ENCODE results near the gene MYO3B.

The MYO3B gene

DNA sequence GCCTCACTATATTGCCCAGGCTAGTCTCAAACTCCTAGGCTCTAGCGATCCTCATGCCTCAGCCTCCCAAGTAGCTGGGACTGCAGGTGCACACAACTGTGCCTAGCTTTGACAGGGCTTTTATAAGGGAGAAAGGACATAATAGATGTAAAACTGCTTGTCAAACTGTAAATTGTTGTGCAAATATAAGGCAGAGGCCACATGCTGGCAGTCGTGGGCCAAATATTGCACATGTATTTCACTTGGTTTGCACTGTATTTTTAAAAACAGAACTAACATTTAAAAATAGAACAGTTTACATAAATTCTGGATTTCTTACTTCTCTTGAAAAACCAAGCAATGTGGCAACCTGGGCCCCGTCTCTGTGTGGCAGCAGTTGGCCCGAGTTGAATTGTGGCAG, 31.2 kb upstream of the MYO3B start:
- TF ChIP-seq, protein P1, sequence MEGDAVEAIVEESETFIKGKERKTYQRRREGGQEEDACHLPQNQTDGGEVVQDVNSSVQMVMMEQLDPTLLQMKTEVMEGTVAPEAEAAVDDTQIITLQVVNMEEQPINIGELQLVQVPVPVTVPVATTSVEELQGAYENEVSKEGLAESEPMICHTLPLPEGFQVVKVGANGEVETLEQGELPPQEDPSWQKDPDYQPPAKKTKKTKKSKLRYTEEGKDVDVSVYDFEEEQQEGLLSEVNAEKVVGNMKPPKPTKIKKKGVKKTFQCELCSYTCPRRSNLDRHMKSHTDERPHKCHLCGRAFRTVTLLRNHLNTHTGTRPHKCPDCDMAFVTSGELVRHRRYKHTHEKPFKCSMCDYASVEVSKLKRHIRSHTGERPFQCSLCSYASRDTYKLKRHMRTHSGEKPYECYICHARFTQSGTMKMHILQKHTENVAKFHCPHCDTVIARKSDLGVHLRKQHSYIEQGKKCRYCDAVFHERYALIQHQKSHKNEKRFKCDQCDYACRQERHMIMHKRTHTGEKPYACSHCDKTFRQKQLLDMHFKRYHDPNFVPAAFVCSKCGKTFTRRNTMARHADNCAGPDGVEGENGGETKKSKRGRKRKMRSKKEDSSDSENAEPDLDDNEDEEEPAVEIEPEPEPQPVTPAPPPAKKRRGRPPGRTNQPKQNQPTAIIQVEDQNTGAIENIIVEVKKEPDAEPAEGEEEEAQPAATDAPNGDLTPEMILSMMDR (IDR thresholded peaks at IDR 0.05; ENCODE audit: low read length), result no peak
- TF ChIP-seq EZH2 (optimal IDR thresholded peaks at IDR 0.05; ENCODE audit: low read depth, low read length) (no peak), EZH2phosphoT487 (IDR thresholded peaks at IDR 0.05; ENCODE audit: low read length) (no peak)
- Histone ChIP-seq H3K4me1 (ENCODE audit: low read length) (no peaks in the 10 kb centered on the region), H3K27ac (ENCODE audit: low read length) (no peak overlapping the region)

DNA sequence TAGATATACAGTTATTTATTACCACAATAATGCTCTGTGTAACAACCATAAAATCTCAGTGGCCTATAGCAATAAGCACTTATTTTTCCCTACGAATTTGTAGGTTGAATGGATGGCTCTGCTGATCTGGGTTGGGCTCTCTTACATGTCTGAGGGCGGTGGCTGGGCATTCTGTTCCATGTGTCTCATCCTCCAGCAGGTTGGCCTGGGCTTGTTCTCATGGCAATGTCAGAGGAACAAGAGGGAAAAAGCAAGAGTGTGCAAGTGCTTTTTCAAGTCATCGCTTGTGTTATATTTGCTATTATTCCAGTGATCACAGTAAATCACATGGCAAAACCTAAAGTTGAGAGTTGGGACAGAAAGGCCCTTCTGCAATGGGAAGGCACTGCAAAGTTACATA, 30.4 kb upstream of the MYO3B start:
- no peaks in the 10 kb centered on the region for H3K36me3 ChIP-seq (replicated peaks; ENCODE audit: insufficient read depth, low read length)
- H3K27ac ChIP-seq (ENCODE audit: low read length), result no peak overlapping the region
- no peaks in the 10 kb centered on the region for H3K4me1 ChIP-seq (ENCODE audit: low read length)
- no peak overlapping the region for H3K9ac ChIP-seq (ENCODE audit: low read length)
- no peak for DNase-seq
- H3K9me2 ChIP-seq (replicated peaks; ENCODE audit: insufficient read depth, low read length), result no peaks in the 10 kb centered on the region
- H3K4me3 ChIP-seq (ENCODE audit: low read length), result no peak overlapping the region
- H4K20me1 ChIP-seq (ENCODE audit: insufficient read depth, low read length), result no peaks in the 10 kb centered on the region
- H3K4me2 ChIP-seq (ENCODE audit: low read depth, low read length), result no peak overlapping the region
- H3K79me2 ChIP-seq (ENCODE audit: low read length), result no peaks in the 10 kb centered on the region
- no peaks in the 10 kb centered on the region for H3F3A ChIP-seq (ENCODE audit: insufficient read depth, low read length)
- H3K9me3 ChIP-seq (replicated peaks; ENCODE audit: insufficient read depth, low read length), result no peaks in the 10 kb centered on the region; the same call in 1 of the 2 replicates
- TF ChIP-seq, protein P1 (IDR thresholded peaks at IDR 0.05; ENCODE audit: low read length), result no peak
- no peak for TF ChIP-seq EZH2 (optimal IDR thresholded peaks at IDR 0.05; ENCODE audit: low read depth, low read length)
- TF ChIP-seq EZH2phosphoT487 (IDR thresholded peaks at IDR 0.05; ENCODE audit: low read length), result no peak
- no peak overlapping the region for H2AFZ ChIP-seq (ENCODE audit: low read length)
- no peaks in the 10 kb centered on the region for H3K27me3 ChIP-seq (replicated peaks; ENCODE audit: insufficient read depth, low read length)

More for the DNA sequence above, 31.2 kb upstream of the MYO3B start:
- no peak for DNase-seq
- Histone ChIP-seq H3K4me2 (ENCODE audit: low read depth, low read length) (no peak overlapping the region), H2AFZ (ENCODE audit: low read length) (no peak overlapping the region), H3F3A (ENCODE audit: insufficient read depth, low read length) (no peaks in the 10 kb centered on the region), H3K9me2 (replicated peaks; ENCODE audit: insufficient read depth, low read length) (no peaks in the 10 kb centered on the region), H3K4me3 (ENCODE audit: low read length) (no peak overlapping the region), H3K27me3 (replicated peaks; ENCODE audit: insufficient read depth, low read length) (no peaks in the 10 kb centered on the region), H4K20me1 (ENCODE audit: insufficient read depth, low read length) (no peaks in the 10 kb centered on the region), H3K36me3 (replicated peaks; ENCODE audit: insufficient read depth, low read length) (no peaks in the 10 kb centered on the region), H3K9ac (ENCODE audit: low read length) (no peak overlapping the region), H3K79me2 (ENCODE audit: low read length) (no peaks in the 10 kb centered on the region), H3K9me3 (replicated peaks; ENCODE audit: insufficient read depth, low read length) (no peaks in the 10 kb centered on the region; the same call in 1 of the 2 replicates)

DNA sequence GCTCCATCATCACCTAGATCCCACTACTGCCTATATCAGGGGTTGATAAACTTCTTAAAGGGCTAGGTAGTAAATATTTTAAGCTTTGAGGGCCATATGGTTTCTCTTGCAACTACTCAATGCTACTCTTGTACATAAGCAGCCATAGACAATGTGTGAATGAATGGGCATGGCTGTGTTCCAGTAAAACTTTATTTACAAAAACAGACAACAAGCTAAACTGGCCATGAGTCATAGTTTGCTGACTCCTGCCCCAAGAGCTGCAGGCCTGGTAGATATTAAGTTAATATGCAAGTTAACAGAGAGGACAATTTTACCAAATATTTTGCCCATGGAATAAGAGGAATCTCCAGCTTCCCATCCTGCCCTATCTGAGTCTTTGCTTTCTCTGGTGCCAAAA, 29.8 kb upstream of the MYO3B start:
- Histone ChIP-seq H3K9me3 (replicated peaks; ENCODE audit: insufficient read depth, low read length) (no peaks in the 10 kb centered on the region; the same call in 1 of the 2 replicates), H3K27me3 (replicated peaks; ENCODE audit: insufficient read depth, low read length) (no peaks in the 10 kb centered on the region), H3K36me3 (replicated peaks; ENCODE audit: insufficient read depth, low read length) (no peaks in the 10 kb centered on the region), H3K4me2 (ENCODE audit: low read depth, low read length) (no peak overlapping the region), H4K20me1 (ENCODE audit: insufficient read depth, low read length) (no peaks in the 10 kb centered on the region), H3K9me2 (replicated peaks; ENCODE audit: insufficient read depth, low read length) (no peaks in the 10 kb centered on the region), H3K27ac (ENCODE audit: low read length) (no peak overlapping the region), H3K4me1 (ENCODE audit: low read length) (no peaks in the 10 kb centered on the region), H2AFZ (ENCODE audit: low read length) (no peak overlapping the region), H3K9ac (ENCODE audit: low read length) (no peak overlapping the region), H3K4me3 (ENCODE audit: low read length) (no peak overlapping the region), H3F3A (ENCODE audit: insufficient read depth, low read length) (no peaks in the 10 kb centered on the region), H3K79me2 (ENCODE audit: low read length) (no peaks in the 10 kb centered on the region)
- TF ChIP-seq EZH2 (optimal IDR thresholded peaks at IDR 0.05; ENCODE audit: low read depth, low read length) (no peak), EZH2phosphoT487 (IDR thresholded peaks at IDR 0.05; ENCODE audit: low read length) (no peak)
- TF ChIP-seq, protein P1 (IDR thresholded peaks at IDR 0.05; ENCODE audit: low read length), result no peak
- no peak for DNase-seq
